Suprapubic skin (tissue), 4 donors: ENCODE results near the gene UCMA.

ENCODE experiments used
- EP300 ChIP-seq: sonication (generic); formaldehyde crosslinking; IDR thresholded peaks from one replicate; pipeline ENCODE4 v1.6.1; 2017; ENCODE audit warnings: antibody characterized with exemption
- POLR2A ChIP-seq, 2 donors: fragments of 450-650 bp; IDR thresholded peaks; one replicate each; pipeline ENCODE4 v1.6.1; 2017; ENCODE audit warnings: antibody characterized with exemption in 2 of 2, mild to moderate bottlenecking in 2 of 2, moderate library complexity in 2 of 2
- POLR2AphosphoS5 ChIP-seq, 3 donors: sonication (generic); formaldehyde crosslinking; IDR thresholded peaks; one replicate each; pipeline ENCODE4 v1.6.1; 2017; ENCODE audit warnings: antibody characterized with exemption in 3 of 3
- TF ChIP-seq, protein P1 (sequence below), 2 donors: fragments of 200-600 bp in 1 of 2; fragments of 450-650 bp in 1 of 2; sonication (generic) in 1 of 2; IDR thresholded peaks; one replicate each; pipeline ENCODE4 v1.5.1; 2016 to 2019; ENCODE audit warnings: antibody characterized with exemption in 2 of 2, mild to moderate bottlenecking in 1 of 2, moderate library complexity in 1 of 2

DNA sequence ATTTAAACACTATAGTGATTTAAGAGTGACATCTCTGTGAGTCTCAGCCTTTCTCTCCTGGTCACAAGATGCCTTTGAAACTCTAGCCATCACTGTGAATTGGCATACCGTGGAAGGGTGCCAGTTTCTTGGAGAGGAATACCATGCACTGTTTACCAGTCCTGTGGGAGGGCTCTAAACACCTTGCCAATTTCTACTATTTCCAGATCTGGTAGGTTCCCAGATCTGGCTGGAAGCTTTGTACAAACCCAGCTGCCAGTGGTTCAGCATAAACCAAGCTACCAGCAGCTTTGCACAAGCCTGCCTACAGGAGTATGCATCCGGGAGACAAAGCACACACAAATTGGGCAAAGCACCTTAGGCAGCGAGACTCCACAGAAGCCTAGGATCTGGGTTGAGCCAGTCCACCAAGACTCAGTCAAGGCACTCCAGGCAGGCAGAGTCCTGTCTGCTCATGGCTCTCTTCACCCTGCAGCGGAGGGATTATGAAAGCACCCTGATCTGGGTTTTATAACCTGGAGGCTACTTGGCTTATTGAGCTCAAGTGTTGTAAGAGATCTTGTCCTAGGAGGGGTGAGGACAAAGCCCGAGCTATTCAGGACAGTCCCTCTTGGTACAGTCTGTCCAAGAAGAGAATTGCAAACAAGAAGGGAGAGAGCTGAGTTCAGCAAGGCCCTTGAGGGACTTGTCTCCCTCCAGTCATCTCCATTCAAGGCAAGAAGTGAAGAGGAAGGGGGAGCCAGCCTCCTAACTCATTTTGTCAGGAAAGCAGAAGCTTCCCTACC, 49.3 kb downstream of the UCMA start:
- TF ChIP-seq POLR2AphosphoS5 (IDR thresholded peaks at IDR 0.05) (no peak), POLR2A (IDR thresholded peaks at IDR 0.05) (no peak), EP300 (no peak)
- TF ChIP-seq, protein P1, sequence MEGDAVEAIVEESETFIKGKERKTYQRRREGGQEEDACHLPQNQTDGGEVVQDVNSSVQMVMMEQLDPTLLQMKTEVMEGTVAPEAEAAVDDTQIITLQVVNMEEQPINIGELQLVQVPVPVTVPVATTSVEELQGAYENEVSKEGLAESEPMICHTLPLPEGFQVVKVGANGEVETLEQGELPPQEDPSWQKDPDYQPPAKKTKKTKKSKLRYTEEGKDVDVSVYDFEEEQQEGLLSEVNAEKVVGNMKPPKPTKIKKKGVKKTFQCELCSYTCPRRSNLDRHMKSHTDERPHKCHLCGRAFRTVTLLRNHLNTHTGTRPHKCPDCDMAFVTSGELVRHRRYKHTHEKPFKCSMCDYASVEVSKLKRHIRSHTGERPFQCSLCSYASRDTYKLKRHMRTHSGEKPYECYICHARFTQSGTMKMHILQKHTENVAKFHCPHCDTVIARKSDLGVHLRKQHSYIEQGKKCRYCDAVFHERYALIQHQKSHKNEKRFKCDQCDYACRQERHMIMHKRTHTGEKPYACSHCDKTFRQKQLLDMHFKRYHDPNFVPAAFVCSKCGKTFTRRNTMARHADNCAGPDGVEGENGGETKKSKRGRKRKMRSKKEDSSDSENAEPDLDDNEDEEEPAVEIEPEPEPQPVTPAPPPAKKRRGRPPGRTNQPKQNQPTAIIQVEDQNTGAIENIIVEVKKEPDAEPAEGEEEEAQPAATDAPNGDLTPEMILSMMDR (IDR thresholded peaks at IDR 0.05) = no peak
